Fibroblast of mammary gland (primary cell): ENCODE measurements around the gene OPN5.

Source experiments
- DNase-seq: peaks from one replicate; pipeline ENCODE4 v3.0.0-alpha.2; 2010; ENCODE audit warnings: low read depth
- H3K4me3 ChIP-seq: 2 replicates; pipeline ENCODE4 v1.5.1; 2011; ENCODE audit warnings: low read depth, mild to moderate bottlenecking, low read length, moderate library complexity; ENCODE audit not compliant: control insufficient read depth
- CTCF ChIP-seq: conservative IDR thresholded peaks from 2 replicates; pipeline ENCODE4 v1.5.1; 2011; ENCODE audit warnings: low read depth, low read length, inconsistent platforms; ENCODE audit not compliant: control insufficient read depth, insufficient read depth

The OPN5 gene

GRCh38 chr6:47781732-47782131, at the start of gene OPN5:
Gene OPN5 (plus strand): TSS chr6:47782032. CDS start chr6:47782067, 35 bp downstream.
- no peak for DNase-seq
- H3K4me3 ChIP-seq: no peak within 1 kb of the TSS
- no peak for TF ChIP-seq CTCF

- H3K4me3 ChIP-seq: no peak overlapping the region
- TF ChIP-seq CTCF: peak; percentile 11
- peak; percentile 19 for DNase-seq
These were observed 47.8 kb upstream of the OPN5 start for GRCh38 chr6:47733879-47734558.

- no peak for DNase-seq
- no peak overlapping the region for H3K4me3 ChIP-seq
- TF ChIP-seq CTCF: no peak
These were observed 46.9 kb upstream of the OPN5 start for GRCh38 chr6:47734831-47735481.

- no peak overlapping the region for H3K4me3 ChIP-seq
- TF ChIP-seq CTCF: no peak
- DNase-seq: peak; percentile 34
These were observed 45.6 kb upstream of the OPN5 start for GRCh38 chr6:47736083-47736700.

- TF ChIP-seq CTCF: no peak
- peak; percentile 37 for DNase-seq
- H3K4me3 ChIP-seq: no peak overlapping the region
These were observed 44.4 kb upstream of the OPN5 start for GRCh38 chr6:47737406-47737805.

- no peak overlapping the region for H3K4me3 ChIP-seq
- no peak for TF ChIP-seq CTCF
- DNase-seq: no peak
These were observed 41.1 kb upstream of the OPN5 start for GRCh38 chr6:47740714-47741113.
